Coronary artery (tissue), 2 donors: ENCODE results near the gene TM9SF2.

ENCODE experiments used
- DNase-seq: peaks from one replicate; pipeline ENCODE4 v3.0.0-alpha.2; 2017; ENCODE audit warnings: low spot score
- H3K27ac ChIP-seq, 2 donors: fragments of 200-600 bp; sonication (generic); one replicate each; pipeline ENCODE4 v1.5.1; 2016 to 2019
- H3K4me3 ChIP-seq: fragments of 200-600 bp; sonication (generic); 2 replicates; pipeline ENCODE4 v1.5.1; 2016; ENCODE audit warnings: mild to moderate bottlenecking, moderate library complexity
- TF ChIP-seq, protein P1 (sequence below): fragments of 200-600 bp; sonication (generic); IDR thresholded peaks from one replicate; pipeline ENCODE4 v1.5.1; 2019; ENCODE audit warnings: antibody characterized with exemption

TM9SF2 gene

GRCh38 chr13:99548448-99548847, 47.2 kb downstream of the TM9SF2 start:
- no peak overlapping the region for H3K4me3 ChIP-seq
- no peak for DNase-seq
- H3K27ac ChIP-seq: no peak overlapping the region
- TF ChIP-seq, protein P1, sequence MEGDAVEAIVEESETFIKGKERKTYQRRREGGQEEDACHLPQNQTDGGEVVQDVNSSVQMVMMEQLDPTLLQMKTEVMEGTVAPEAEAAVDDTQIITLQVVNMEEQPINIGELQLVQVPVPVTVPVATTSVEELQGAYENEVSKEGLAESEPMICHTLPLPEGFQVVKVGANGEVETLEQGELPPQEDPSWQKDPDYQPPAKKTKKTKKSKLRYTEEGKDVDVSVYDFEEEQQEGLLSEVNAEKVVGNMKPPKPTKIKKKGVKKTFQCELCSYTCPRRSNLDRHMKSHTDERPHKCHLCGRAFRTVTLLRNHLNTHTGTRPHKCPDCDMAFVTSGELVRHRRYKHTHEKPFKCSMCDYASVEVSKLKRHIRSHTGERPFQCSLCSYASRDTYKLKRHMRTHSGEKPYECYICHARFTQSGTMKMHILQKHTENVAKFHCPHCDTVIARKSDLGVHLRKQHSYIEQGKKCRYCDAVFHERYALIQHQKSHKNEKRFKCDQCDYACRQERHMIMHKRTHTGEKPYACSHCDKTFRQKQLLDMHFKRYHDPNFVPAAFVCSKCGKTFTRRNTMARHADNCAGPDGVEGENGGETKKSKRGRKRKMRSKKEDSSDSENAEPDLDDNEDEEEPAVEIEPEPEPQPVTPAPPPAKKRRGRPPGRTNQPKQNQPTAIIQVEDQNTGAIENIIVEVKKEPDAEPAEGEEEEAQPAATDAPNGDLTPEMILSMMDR: no peak

DNA sequence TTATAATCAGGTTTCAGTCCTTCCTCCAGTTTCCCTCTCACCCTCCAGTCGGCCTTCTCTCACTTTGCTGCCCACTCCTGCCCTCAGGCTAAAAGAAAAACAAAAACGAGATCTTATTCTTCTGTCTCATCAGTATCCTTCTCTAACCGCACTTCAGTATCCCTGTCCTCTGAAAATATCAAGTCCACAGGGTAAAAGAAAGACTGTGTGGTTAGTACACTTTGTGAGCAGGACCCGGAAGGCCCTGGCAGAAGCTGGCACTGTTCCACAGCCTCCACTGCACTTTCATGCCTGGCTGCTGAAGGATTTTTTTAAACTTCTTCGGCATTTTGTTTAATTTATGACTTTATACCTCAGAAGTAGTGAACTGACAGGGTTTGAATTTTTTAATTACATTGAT, 51.8 kb downstream of the TM9SF2 start:
- Histone ChIP-seq H3K4me3 (no peak overlapping the region), H3K27ac (no peak overlapping the region)
- TF ChIP-seq, protein P1: no peak
- DNase-seq: no peak

DNA sequence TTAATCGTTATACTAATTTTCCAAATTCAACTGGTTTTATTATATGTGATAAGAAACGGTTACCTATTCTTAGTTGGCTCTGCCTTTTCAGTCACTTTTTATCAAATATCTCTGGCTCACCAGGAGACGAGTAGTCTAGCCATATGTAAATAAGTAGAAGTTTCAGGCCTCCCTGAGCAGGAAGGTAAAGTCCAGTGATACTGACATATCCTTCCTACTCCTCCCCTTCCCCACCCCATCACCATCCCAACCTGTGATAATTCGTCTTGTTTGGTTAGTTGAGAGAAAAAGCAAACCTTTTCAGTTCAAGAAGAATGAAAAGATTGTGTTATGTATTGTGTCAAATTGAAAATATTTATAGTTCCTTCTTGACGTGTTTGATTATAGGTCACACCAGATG, 53.9 kb downstream of the TM9SF2 start:
- Histone ChIP-seq H3K27ac (no peak overlapping the region), H3K4me3 (no peak overlapping the region)
- TF ChIP-seq, protein P1: no peak
- DNase-seq: no peak

GRCh38 chr13:99556867-99557443, 55.7 kb downstream of the TM9SF2 start:
- TF ChIP-seq, protein P1: no peak
- no peak overlapping the region for H3K4me3 ChIP-seq
- H3K27ac ChIP-seq: no peak overlapping the region
- DNase-seq: no peak

GRCh38 chr13:99558570-99559180, 57.4 kb downstream of the TM9SF2 start:
- DNase-seq: no peak
- H3K27ac ChIP-seq: no peak overlapping the region
- TF ChIP-seq, protein P1: no peak
- H3K4me3 ChIP-seq: no peak overlapping the region

DNA sequence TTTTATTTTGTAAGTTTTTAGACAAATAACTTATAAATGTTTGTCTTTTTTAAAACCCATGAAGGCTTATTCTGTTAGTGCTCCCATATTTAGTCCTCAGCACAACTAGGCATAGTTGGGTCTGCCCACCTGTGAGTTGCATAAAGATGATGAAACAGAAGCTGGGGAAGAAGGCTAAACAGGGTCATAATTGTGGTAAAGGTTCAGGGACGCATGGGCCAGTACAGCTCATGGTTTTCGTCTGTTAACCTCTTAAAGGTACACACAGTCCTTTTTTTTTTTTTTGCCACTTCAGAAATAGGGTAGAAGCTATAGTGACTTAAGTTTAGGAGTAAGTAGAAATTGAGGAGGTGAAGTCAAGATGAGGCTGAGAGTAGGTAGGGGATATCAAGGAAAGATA, 58.3 kb downstream of the TM9SF2 start:
- TF ChIP-seq, protein P1: no peak
- H3K27ac ChIP-seq: no peak overlapping the region
- no peak overlapping the region for H3K4me3 ChIP-seq
- DNase-seq: no peak

GRCh38 chr13:99563404-99563803, 62.1 kb downstream of the TM9SF2 start:
- no peak overlapping the region for H3K27ac ChIP-seq
- no peak overlapping the region for H3K4me3 ChIP-seq
- DNase-seq: no peak
- TF ChIP-seq, protein P1: no peak
